ENCODE results near the gene MFN2.

MFN2 gene

DNA sequence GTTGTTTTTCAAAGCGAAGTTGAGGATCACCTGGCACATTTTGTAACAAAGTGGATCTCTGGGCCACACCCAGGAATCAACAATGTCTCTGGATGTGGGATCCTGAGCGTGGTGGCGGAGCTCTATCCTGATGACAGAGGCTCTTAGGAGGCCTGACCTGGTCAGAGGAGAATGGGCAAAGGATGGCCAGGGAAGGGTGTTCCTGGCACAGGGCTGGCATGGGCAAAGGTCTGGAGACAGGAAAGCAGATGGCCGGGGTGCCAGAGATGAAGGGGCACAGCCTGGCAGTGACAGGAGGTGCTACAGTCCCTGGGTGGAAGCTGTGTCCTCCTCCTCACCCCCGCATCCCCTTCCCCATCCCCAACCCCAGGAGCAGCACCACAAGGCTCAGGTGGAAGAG, 20.0 kb upstream of the MFN2 start:
- no peak for DNase-seq (ENCODE audit: low read depth)

GRCh38 chr1:11960715-11961114, 19.5 kb upstream of the MFN2 start:
- DNase-seq (ENCODE audit: low read depth): no peak

DNA sequence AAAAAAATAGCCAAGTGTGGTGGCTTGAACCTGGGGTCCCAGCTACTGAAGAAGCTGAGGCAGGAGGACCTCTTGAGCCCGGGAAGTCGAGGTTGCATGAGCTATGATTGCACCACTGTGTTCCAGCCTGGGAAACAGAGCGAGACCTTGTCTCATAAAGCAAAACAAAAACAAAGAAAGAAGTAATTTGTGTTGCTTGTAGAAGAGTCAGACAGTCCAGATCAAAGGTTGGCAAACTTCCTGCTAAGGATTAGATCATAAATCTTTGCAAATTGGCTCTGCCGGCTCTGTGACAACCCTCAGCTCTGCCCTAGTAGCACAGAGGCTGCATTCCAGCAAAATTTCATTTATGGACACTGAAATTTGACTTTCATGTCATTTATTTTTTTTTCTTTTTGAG, 19.0 kb upstream of the MFN2 start:
- no peak for DNase-seq (ENCODE audit: low read depth)

DNA sequence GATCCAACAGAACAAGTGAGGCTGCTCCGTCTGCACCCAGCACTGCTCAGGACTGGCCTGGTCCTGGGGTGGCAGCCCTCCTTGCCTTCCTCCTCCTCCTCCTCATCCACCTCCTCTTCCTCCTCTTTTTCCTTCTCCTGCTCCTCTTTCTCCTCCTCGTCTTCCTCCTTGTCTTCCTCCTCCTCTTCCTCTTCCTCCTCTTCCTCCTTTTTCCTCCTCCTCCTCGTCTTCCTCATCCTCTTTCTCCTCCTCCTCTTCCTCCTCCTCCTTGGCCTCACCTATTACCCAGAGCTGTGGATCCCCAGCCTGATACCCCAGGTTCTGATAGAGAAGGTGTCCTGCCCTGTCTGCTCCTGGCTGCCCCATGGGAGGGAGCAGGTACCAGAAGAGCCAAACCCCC, 16.6 kb upstream of the MFN2 start:
- DNase-seq (ENCODE audit: low read depth): no peak

GRCh38 chr1:11964656-11965055, 15.6 kb upstream of the MFN2 start:
- DNase-seq (ENCODE audit: low read depth): no peak

DNA sequence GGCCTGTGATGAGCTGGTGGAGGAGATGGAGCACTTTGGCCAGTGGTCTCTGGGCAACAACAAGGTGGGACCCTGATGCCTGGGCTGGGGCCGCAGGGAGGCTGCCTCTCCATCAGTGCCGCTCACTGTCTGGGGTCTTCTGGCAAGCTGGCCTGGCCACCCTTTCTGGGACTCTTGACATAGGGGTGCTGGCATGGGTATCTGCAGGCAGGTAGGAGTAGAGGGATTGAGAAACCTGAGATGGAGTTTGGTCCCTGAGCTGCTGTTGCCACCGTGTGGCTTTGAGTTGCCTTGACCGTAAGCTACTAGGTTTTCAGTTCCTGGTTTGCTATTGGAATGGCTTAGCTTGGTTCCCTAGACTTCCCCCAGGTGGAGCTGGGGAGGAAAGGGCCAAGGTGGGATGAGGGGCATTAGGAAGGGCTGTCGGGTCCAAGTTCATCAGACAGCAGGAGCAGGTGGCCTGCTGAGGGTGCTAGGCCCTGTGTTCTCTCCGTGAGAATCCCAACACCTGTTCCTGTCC, 13.2 kb upstream of the MFN2 start:
- DNase-seq (ENCODE audit: low read depth): no peak

DNA sequence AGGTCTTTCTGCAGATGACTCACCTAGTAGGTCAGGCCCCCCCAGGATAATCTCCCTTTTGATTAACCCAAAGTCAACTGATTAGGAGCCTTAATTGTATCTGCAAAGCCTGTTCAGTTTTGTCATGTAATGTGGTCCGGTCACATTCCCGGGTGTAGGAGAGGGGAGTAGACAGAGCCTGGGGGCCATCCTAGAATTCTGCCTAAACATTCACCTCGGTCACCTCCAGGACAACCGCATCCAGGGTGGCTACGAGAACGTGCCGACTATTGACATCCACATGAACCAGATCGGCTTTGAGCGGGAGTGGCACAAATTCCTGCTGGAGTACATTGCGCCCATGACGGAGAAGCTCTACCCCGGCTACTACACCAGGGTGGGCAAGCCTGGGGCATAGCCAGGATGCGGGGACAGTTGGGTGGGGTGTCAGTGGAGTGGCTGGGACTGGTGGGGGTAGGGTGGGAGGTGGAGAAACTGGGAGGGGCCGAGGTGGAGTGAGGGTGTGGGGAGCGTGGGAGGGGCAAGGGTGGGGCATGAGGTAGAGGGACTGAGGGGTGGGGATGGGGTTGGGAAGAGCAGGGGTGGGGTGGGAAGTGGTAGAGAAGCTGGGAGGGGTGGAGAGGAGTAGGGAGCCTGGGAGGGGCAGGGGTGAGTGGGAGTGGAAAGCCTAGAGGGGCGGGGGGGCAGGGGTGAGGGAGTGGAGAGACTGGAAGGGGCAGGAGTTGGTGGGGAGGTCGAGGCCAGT, 9.6 kb upstream of the MFN2 start:
- no peak for DNase-seq (ENCODE audit: low read depth)

DNA sequence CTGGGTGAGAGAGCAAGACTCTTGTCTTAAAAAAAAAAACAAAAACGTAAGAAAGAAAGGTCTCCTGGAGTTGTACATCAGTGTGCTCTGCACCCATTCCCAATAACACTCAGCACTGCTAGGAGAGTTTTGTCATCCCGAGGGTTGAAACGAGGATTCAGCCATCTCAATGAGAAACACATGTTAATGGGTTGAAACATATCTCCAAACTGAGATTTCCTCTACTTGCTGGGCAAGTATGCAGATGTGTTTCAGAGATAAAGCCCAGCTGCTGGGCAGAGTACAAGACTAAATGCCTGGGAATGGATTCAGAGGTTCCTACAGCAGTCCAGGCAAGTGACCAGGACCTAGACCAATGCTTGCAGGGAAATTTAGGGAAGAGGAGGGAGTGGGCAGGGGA, 2.6 kb upstream of the MFN2 start:
- no peak for DNase-seq (ENCODE audit: low read depth)

DNA sequence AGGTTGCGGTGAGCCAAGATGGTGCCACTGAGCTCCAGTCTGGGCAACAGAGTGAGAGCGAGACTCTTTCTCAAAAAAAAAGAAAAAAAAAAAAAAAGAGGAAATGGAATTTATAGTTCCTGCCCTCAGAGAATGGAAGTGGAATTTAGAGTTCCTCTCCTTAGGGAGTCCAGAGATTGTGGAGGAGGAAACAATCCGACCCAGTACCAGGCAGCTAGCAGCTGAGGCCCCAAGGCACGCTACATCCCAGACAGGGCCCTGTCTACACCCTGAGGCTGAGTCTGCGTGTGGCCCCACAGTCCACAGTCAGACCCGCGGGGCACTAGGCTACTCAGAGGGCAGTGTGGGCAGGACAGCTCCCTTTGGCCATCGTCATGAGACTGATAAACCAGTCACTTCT, 1.9 kb upstream of the MFN2 start:
- DNase-seq (ENCODE audit: low read depth): no peak

DNA sequence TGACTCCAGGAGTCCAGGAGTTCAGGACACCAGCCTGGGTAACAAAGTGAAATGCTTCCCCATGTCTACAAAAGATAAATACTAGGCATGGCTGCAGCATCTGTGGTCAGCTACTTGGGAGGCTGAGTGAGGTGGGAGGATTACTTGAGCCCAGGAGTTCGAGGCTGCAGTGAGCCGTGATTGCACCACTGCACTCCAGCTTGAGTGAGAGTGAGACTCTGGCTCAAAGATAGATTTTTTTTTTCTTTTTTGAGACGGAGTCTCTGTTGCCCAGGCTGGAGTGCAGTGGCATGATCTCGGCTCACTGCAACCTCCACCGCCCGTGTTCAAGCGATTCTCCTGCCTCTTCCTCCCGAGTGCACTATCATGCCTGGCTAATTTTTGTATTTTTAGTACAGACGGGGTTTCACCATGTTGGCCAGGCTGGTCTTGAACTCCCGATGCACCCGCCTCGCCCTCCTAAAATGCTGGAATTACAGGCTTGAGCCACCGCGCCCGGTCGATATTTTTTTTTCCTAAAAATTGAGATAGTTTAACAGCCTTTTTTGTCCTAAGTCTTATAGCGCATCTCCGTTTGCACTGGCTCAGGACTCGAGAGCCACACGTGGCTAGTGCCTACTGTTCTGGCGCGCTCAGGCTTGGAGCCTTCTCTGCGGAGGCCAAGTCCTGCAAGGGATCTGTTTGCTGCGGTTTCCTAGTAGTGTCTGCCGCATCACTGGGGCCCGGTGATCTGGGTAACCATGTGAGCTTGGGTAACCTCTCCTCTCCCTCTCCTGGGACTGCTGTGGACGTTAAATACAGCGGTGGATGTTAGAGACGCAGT, 1.0 kb upstream of the MFN2 start:
- DNase-seq (ENCODE audit: low read depth): no peak

DNA sequence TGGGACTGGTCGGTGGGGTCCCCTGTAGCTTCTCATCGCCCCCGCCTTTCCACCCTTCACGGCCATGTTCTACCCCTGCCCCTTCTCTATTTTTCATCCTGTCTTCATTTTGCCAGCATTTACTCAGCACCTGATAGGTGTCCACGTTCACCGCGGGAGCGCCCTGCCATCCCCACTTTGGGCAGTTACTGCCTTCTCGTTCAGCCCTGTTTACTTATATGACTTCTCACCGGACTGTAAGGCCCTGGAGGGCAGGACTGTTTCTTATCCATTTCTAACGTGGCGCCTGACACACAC, 380 bp downstream of the MFN2 start:
- DNase-seq (ENCODE audit: low read depth): peak; percentile 4

DNA sequence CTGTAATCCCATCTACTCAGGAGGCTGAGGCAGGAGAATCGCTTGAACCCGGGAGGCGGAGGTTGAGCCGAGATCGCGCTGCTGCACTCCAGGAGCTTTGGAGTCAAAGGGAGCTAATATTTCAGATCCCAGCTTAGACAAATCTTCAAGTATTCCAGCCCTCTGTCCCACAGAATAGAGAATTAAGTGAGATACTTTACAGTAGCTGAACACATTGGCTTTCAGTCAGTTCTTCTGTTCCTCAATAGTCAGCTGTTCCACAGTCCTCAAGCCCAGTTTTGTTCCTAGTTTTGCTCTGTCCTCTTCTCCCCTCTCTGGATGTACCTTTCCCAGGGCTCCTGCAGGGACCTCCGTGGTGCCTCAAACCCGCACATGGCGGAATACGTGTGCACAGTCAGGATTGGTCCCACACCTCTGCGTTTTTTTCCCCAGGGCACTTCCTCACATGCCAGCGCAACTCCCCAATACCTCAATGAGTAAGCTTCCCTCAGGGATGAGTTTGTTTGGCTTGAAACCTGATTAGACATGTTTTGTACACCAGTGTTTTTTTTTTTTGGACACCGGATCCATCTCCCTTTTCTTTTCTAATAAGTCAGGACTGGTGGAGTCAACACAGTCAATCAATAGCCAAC, 1.2 kb downstream of the MFN2 start:
- DNase-seq (ENCODE audit: low read depth): no peak

DNA sequence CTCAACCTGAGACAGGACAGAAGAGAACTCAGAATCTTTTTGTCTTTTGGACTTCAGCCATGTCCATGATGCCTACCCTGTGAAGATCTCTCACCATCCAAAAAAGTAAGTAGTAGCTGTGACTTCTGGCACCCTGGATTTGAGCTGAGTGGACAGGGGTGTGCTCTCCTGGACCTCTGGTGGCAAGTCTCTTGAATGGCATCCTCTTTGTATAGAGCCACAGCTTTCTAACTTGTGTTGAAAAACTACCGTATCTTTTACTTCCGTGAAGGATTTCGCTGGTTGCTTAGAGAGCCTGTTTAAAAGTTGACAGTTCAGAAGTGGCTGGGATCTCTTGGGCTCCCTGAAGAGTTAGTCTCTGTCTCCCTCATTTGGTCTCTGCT, 1.8 kb downstream of the MFN2 start:
- no peak for DNase-seq (ENCODE audit: low read depth)

- no peak for DNase-seq (ENCODE audit: low read depth)
These were observed 3.9 kb downstream of the MFN2 start for GRCh38 chr1:11984121-11984520.

DNA sequence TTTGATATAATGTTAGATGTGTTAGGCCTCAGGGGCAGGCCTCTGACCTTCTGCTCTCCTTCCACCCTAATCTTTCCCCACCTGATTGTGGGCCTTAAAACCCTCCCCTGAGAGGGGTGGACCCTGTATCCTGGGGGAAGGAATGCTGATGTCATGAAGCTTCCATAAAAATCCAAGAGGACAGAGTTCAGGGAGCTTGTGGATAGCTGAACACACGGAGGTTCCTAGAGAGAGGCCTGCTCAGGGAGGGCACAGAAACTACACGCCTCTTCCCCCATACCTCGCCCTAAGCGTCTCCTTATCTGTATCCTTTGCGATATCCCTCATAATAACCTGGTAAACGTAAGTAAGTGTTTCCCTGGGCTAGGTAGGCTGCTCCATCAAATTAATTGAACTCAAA, 4.3 kb downstream of the MFN2 start:
- no peak for DNase-seq (ENCODE audit: low read depth)

DNA sequence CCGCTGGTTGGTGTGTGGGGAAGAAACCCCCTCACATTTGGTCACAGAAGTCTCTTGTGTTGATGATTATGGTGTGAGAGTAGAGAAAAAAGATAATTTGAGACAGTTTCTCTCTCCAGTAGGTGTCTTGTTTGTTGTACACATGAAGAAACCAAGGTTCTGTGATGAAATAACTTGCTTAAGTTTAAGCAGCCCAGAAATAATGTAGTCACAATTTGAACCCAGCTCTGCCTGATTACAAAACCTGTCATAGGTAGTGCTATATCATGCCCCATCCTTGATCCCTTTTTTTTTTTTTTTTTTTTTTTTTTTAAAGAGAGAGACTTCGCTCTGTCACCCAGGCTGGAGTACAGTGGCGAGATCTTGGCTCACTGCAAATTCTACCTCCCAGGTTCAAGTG, 4.9 kb downstream of the MFN2 start:
- no peak for DNase-seq (ENCODE audit: low read depth)

DNA sequence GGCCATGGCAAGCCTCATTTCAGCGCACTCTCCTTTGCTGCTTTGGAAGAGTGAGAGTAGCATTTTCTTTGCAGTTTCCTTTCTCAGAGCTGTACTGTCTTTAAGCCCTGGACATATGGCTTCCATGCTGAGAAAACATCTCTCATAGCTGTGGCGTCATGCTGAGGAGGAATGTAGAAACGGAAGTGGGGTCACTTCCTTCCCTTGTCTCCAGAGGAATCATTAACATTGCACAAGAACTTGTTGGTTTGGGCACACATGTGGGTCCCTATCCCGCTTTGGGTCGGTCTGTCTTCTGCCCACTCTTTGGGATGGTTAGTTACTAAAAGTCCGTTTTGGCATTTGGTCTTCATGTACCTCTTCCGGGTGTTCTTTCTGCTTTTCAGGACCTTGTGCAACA, 5.6 kb downstream of the MFN2 start:
- DNase-seq (ENCODE audit: low read depth): no peak

DNA sequence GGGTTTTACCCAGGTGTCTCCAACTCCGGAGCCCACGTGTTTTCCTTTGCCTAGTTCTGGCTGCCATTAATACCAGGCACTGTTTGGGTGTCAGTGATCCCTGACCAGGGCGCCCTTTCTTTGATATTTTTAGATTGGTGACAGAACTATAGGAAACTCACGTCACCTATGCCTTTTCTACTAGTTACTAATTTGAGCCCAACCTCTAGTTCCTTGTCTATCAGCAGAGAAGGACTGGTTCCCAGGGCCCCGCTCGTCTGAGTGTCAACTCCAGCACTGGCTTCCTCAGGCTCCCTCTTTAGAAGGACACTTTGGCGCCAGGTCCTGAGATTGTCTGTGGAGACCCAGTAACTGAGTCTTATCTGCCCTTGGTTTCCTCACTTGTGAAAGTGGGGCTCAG, 9.4 kb downstream of the MFN2 start:
- DNase-seq (ENCODE audit: low read depth): no peak

DNA sequence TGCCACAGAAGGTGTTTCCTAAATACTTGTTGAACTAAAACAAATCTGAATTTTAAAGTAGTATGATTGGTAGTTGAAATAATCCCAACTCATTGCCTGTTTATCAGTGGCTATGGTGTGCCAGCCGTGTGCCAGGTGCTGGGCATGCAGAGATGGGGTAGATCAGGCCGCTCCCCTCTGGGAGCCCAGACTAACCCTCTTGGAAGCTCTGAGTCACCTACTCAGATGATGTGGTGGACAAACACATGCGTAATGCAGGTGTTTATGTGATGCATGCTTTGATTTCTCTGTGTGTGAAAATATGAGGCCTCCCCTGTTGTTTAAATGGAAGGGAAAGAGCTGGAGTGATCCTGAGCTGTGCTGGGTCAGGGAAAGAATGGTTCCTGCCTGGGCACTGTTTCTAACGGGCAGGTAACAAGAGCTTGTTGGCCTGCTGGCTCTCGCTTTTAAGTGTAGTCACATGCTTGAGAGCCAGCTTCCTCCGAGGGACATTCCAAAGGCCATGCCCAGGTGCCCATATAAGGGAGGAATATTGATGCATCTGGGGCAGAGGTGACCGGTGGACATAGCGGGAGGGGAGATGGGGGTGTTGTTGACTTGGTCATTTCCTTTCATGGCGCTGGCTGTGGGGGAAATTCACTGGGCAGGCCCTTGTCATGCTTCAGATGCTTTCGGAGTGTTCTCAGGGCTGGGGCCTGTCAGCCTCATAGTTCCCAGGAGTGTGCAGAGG, 10.2 kb downstream of the MFN2 start:
- no peak for DNase-seq (ENCODE audit: low read depth)

GRCh38 chr1:11991969-11992676, 11.9 kb downstream of the MFN2 start:
- no peak for DNase-seq (ENCODE audit: low read depth)

- no peak for DNase-seq (ENCODE audit: low read depth)
These were observed 17.0 kb downstream of the MFN2 start for GRCh38 chr1:11997081-11997850.
